DMS153 (cell line): ENCODE data around the gene COX5A.
"Not testable (repeated sequence)": the region's sequence is repeated elsewhere in the genome, so short reads cannot be mapped to it uniquely, and the experiment has no call there.

ENCODE experiments used
- DNase-seq: peaks from one replicate; lab custom pipeline; 2025; lab: John Stamatoyannopoulos, UW

The COX5A gene

DNA sequence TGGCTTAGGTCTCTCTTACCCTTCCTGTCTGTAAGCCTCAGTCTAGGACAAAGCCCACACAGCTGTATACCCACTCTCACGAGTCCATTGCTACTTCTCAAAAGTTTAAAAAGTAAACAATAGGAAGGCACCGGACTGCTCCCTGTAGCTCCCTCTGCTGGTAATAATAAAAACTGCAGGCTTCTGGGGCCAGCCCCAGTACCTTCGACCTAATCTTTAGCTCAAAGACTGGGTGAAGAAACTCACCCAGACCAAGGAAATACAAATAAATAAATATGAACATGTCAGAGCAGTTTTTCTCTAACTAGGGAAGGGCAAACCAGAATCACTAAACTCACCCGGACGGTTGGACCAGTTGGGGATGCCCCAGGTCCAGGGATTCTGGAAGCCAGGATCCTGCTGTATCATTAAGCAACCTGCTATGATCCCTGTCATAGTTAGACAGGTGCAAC, 36.2 kb downstream of the COX5A start:
- DNase-seq, result no peak

DNA sequence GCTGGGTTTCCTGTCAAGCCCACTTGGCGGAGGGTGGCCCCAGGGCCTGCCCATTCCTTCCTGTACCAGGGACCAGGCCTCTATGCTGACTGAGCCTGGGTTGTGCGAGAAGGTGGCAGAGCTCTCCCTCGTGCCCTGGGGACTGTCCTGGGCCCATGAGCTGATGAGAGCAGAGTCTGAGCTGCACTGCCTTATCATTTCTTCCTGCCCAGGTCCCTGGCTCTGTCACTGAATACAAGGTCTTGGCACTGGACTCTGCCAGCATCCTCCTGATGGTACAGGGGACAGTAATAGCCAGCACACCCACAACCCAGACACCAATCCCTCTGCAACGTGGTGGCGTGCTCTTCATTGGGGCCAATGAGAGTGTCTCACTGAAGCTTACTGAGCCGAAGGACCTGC, 40.6 kb downstream of the COX5A start:
- no peak for DNase-seq

DNA sequence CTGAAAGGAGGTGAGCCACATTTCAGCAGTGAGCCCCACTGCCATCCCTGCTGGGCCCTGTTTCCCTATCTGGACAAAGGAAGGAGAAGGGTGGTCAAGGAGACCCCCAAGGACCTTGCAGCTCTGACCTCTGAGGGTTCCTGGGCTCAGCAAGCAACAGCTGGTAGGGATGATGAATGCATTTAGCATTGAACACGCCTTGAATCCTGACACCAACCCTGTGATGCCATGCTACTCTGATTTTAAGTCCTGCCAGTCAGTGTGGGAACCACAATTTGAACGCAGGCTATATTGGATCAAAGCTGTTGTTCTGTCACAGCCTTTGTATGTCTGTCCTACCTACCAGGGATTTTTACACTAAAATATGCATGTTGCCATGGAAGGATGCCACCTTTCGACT, 41.6 kb downstream of the COX5A start:
- DNase-seq, result no peak

DNA sequence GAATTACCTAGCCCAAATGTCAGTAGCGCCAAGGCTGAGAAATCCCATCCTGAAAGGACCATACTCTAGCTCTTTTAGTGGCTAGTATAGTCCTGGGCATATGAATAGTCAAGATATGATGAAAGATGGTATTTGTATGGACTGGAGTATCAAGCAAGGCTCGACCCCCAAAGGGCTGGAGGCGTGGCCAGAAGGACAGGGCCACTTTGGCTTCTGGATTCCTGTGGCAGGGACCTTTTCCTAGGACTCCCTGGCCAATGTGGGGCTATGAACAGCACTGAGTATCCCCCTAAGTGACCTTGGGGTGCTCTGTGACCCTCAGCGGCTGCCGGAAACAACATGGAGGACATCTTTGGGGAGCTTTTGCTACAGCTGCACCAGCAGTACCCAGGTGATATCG, 42.0 kb downstream of the COX5A start:
- DNase-seq, result no peak

DNA sequence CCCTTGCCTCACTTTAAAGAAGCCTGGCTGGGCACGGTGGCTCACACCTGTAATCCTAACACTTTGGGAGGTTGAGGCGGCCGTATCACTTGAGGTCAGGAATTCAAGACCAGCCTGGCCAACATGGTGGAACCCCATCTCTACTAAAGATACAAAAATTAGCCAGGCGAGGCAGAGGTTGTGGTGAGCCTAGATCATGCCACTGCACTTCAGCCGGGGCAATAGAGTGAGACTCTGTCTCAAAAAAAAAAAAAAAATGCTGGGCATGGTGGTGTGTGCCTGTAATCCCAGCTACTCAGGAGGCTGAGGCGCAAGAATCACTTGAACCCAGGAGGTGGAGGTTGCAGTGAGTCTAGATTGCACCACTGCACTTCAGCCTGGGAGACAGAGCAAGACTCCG, 43.5 kb downstream of the COX5A start:
- DNase-seq, result not testable (repeated sequence)

DNA sequence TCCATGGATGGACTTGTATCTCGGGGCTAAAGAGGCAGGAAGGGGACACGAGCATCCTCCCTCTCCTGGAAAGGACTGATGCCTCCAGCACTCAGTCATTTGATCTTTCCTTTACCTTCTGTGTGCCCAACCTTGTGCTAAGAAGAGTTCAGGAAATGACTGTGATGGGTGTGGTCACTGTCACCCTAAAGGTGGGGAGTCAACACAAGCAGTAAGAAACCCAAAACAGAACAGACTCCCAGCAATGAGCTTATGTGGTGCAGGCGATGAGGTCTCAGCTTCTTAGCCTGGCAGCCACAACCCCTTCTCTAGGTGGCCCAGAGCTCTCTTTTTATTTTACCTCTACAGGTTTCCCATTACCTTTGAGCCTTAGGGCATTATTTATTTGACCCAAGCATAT, 44.2 kb downstream of the COX5A start:
- no peak for DNase-seq

DNA sequence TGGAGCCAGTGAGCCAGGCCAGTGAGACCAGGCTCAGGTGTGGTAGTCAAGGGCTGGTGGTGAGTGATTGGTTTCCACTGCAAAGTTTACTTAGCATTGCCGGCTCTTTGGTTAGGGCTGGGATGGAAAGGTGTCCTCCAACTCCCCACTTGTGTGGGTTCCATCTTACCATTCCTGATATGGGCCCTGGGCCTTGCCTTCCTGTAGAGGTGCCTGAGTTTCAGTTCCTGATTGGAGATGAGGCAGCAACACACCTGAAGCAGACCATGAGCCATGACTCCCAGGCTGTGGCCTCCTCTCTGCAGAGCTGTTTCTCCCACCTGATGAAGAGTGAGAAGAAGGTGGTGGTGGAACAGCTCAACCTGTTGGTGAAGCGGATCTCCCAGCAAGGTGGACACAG, 44.9 kb downstream of the COX5A start:
- no peak for DNase-seq

DNA sequence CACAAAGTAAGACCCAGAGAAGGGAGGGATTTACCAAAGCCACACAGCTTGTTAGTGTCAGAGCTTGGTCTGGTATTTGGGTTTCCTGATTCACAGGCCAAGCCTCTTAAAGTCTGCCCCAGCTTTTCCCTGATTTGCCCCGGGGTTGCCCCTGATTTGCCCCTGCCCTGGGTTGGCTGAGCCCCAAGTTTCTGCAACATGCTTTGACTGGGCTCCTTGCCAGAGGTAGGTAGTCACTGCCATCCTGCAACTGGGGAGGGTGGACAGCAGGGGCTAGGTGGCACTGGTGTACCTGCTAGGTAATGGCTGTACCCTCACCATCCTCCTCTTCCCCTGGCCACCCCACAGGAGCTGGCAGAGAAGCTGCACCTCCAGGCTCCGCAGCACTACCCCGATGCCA, 45.6 kb downstream of the COX5A start:
- no peak for DNase-seq

DNA sequence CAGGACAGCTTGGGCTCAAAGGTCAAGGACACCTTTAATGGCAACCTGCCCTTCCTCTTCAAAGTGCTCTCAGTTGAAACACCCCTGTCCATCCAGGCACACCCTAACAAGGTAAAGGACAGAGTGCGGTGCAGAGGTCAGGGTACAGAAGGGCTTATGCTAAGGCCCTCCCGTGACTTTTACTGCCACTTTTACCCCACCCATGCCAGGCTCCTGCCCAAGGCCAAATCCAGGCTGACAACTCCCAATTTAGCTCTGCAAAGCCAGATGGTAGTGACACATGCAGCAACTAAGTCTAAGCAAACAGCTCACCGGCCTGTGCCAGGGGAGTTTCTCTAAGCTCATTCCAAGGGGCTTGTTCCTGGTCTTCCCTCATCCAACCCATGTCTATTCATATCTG, 46.4 kb downstream of the COX5A start:
- DNase-seq, result no peak

DNA sequence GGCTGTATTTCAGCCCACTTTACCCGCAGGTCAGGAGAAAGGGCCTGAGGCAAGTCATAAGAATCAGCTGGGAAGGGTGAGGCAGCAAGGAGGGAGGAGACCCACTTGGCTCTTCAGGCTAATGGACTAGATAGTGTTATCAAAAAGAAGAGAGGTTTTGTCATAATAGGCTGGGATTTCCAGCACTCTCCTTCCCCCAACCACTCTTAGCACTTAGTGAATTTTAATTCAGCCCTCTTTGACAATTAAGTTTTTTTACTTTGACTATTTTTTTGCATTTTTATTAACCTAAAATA, 47.3 kb downstream of the COX5A start:
- DNase-seq, result no peak

DNA sequence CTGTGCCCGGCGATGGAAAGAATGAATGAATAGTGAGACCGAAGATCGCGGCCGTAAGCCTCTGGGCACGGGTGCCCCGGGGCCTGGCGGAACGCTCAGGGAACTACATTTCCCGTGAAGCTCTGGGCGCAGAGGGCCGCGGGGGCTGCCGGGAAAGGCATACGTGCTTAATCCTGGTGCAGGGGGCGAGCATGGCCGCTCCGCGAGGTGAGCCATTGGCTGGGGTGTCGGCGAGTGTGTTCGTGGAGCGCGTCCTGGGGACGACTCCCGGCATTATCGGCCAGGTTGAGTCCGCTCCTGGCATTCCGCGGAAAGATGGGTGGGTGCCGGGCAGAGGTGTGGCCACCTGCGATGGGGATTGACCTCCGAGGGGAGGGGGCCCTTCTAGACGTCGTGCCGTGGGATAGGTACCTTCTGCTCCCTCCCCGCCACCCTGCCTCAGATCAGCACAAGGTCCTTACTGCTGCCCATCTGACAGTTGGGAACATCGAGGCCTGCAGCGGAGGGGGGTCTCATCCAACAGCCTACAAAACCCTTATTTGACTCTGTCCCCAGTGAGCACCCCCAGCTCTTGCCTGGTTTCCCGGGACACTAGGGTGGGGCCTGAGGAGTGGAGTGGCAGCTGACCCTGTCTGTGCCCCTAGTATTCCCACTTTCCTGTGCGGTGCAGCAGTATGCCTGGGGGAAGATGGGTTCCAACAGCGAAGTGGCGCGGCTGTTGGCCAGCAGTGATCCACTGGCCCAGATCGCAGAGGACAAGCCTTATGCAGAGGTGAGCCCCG, 47.8 kb downstream of the COX5A start, which contains the start of gene MPI:
Gene MPI, plus strand, starts transcription at position 160 of the 782 bp plus-strand sequence. Its CDS starts 32 bp downstream, at position 192.
- DNase-seq, result peak; percentile 1

DNA sequence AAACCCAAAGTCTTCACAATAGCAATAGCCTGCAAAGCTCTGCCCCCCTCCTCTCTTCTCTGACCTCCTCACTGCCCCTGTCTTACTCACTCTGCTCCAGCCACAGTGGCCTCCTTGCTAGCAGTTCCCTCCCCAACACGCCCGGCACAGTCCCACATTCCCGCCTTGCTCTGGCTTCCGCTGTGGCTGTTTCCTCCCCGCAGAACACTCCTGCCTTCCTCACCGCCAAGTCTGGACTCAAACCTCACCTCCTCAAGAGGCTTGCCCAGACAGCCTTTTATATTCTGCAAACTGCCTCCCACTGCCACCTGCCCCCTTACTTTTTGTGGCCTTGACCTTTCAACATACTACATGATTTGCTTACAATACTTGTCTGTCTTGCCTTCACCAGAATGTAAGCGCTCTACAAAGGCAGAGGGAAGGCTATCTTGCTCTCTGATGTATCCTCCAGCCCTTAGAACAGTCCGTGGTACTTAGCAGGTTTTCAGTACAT, 48.4 kb downstream of the COX5A start:
- DNase-seq, result no peak

DNA sequence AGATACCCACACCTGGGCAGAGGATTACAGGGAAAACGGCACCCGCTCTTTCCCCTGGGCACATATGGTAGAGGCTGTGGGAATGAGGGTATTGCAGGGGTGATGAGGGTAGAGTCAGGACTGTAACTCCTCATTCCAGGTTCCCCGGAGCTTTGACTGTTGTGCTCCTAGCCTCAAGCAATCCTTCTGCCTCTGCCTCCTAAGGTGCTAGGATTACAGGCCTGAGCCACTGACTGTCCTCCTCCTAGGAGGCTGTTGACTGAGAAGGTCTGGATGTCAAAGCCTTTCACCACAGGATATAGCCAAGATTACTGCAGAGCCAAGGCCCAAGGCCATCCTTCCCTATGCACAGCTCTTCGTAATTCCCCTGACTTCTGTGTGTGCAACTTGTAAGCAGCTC, 49.2 kb downstream of the COX5A start:
- no peak for DNase-seq

DNA sequence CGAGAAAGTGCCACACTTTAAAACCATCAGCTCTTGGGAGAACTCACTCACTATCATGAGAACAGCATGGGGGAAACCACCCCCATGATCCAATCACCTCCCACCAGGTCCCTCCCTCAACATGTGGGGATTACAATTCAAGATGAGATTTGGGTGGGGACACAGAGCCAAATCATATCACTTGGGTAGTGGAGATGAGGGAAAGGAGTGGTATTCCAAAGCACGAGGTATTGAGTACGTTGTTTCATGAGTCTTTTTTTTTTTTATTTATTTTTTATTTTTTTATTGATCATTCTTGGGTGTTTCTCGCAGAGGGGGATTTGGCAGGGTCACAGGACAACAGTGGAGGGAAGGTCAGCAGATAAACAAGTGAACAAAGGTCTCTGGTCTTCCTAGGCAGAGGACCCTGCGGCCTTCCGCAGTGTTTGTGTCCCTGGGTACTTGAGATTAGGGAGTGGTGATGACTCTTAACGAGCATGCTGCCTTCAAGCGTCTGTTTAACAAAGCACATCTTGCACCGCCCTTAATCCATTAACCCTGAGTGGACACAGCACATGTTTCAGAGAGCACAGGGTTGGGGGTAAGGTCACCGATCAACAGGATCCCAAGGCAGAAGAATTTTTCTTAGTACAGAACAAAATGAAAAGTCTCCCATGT, 50.2 kb downstream of the COX5A start:
- not testable (repeated sequence) for DNase-seq

DNA sequence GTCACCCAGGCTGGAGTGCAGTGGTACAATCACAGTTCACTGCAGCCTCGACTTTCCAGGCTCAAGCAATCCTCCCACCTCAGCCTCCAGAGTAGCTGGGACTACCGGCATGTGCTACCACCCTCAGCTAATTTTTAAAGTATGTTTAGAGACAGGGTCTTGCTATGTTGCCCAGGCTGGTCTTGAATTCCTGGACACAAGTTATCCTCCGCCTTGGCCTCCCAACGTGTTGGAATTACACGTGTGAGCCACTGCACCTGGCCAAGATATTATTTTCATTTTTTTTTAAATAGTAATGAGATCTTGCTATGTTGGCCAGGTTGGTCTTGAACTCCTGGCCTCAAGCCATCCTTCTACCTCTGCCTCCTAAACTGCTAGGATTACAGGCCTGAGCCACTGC, 52.4 kb downstream of the COX5A start:
- DNase-seq, result no peak

DNA sequence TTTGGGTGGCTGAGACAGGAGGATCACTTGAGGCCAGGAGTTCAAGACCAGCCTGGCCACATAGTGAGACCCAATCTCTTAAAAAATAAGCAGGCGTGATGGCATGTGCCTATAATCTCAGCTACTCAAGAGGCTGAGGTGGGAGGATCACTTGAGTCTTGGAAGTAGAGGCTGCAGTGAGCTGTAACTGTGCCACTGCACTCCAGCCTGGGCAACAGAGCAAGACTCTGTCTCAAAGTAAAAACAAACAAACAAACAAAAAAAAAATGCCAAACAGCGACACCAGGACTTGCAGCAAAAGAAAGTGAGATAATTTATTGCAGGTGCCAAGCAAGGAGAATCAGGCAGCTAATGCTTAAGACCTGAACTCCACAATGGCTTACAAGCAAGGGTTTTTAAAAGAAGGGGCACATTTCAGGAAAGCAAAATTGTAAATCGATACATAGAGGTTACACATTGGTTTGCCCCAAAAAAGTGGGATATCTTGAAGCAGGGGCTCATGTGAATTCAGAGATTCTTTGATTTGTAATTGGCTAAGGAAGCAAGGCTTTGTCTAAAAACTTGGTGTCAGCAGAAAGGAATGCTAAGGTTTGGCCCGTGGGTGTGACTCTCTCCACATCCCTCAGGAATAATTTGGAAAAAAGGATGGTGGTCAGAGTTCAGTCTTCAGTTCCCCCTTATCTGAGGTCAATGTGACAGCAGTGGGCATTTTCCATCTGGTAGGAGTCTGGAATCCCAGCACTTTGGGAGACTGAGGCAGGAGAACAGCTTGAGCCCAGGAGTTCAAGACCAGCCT, 53.2 kb downstream of the COX5A start:
- no peak for DNase-seq

DNA sequence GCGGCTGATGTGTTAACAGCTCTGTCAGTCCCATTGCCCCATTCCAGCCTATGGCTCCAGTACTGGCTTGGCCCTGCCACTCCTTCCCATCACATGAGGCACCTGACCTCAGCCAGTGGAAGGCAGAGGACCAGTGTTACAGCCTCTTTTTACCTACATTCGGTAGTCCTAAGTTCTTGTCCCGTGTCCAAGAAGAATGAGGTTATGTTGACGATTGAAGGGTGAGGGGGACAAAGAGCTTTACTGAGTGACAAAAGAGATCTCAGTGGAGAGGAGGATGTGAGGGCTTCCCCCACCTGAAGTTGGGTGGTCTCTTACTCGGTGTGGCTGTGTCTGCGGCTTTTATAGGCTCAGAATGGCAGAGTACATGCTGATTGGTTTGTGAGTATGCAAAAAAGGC, 55.3 kb downstream of the COX5A start:
- DNase-seq, result no peak

DNA sequence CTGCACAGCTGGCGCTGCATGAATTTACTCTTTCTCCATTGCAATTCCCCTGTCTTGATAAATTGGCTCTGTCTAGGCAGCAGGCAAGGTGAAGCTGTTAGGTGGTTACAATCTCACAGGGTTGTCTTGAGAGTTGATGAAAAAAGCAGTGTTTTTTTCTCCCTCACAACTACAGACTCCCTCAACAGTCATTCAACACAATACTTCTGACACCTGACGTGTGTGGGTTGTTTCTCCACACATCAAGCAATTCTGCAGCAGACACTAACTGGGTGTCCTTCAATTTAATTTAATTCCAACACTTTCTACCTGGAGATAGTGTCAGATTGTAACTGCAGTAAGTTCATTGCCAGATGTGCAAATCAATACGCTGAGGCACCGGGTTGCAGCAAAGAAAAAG, 59.6 kb downstream of the COX5A start:
- DNase-seq, result no peak

DNA sequence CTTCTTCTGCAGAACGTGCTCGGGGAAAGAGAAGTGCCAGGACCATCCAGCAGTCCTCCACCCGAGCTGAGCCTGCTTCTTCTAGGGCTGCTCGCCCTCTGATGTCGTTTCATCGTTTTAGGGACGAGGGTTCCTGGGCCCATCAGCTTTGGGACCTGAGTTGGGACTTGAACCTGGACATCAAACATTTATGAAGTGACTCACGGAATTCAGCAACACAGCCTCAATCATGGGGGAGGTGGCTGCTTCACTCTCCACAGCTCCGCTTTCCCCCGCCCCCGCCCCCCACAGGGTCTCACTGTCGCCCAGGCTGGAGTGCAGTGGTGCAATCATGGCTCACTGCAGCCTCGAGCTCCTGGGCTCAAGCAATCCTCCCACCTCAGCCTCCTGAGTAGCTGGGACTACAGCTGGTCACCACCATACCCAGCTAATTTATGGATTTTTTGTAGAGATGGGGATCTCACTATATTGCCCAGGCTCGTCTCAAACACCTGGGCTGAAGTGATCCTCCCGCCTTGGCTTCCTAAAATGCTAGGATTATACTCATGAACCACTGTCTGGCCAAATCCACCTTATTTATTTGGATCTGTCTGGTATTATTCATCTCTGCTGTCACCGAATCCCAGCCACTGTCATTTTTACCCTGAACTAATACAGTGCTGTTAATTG, 64.0 kb downstream of the COX5A start:
- DNase-seq, result peak; percentile 2

DNA sequence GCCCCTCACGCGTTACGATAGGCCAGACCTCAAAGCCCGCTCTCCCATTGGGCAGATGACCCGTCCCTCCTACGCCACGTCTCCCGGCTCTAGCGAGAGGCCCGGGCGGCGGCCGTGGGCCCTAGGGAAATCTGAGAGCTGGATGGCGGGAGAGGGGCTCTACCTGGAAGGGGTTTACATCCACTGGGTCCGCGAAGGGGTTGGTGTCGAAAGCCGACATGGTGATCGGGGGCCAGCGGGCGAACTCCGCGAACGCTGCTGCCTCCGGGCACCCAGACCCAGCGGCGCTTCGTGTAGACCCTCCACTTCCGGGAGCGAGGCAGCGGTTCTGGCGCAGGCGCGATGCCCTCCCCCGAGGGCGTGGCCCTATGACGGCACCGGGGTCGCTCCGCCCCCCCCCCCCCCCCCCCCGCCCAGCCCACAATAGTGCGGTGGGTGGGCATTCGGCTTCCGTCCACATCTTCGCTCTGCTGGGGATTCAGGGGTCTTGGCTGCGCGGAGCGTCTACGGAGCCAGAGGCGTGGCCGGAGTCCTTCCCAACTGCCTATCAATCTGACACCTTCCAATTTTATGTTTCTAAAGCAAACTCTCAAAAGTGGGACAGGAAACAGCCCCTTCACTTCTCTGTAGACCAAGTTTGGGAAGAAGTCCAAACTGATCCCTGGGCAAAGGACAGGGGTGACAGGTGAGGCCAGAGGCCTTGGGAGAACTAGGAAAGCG, 64.7 kb downstream of the COX5A start, which contains the start of gene SCAMP2:
Gene SCAMP2, minus strand, starts transcription at position 330 of the 720 bp plus-strand sequence. Its CDS starts 110 bp downstream, at position 220.
- DNase-seq, result peak; percentile 42

DNA sequence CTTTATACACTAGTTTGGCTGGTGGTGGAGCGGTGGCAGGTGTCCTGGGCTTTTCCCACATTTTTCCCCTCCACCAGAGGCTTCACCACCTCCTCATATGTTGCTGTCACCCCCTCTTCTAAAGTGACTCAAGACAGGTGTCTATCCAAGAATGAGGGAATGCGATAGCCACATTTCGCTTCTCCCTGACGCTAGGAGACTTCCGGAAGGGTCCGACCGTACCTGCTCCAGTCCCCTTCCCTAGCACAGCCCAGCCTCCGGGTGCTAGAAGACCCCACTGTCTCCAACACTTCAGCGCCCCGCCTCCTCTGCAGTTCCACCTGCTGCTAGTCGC, 65.2 kb downstream of the COX5A start:
- DNase-seq, result no peak
